Testis (tissue), 2 donors: ENCODE data around the gene CTRB1.
"Not testable (repeated sequence)": the region's sequence is repeated elsewhere in the genome, so short reads cannot be mapped to it uniquely, and the experiment has no call there.

Experiments used
- POLR2A ChIP-seq: fragments of 450-650 bp; IDR thresholded peaks from one replicate; pipeline ENCODE4 v1.6.1; 2017; ENCODE audit warnings: antibody characterized with exemption, mild to moderate bottlenecking, moderate library complexity
- TF ChIP-seq, protein P1 (sequence below), 3 experiments: fragments of 450-650 bp in 2 of 3; fragments of 200-600 bp in 1 of 3; sonication (generic) in 1 of 3; IDR thresholded peaks; one replicate each; pipeline ENCODE4 v1.5.1; 2016 to 2019; ENCODE audit warnings: antibody characterized with exemption in 3 of 3, mild to moderate bottlenecking in 2 of 3, moderate library complexity in 1 of 3

DNA sequence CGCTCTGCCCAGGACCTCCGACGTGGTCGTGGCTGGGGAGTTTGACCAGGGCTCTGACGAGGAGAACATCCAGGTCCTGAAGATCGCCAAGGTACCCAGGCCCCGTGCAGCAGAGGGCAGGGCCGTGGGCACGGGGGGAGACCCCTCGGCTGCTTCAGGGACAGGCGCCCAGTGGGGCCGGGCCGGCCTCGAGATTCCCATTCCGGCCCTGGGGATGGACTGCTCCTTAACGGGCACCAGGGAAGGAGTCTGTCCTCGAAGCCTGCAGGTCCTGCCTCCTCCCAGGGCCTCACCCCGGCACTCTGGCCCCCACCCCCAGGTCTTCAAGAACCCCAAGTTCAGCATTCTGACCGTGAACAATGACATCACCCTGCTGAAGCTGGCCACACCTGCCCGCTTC lies 4.3 kb downstream of the CTRB1 start:
- TF ChIP-seq, protein P1, sequence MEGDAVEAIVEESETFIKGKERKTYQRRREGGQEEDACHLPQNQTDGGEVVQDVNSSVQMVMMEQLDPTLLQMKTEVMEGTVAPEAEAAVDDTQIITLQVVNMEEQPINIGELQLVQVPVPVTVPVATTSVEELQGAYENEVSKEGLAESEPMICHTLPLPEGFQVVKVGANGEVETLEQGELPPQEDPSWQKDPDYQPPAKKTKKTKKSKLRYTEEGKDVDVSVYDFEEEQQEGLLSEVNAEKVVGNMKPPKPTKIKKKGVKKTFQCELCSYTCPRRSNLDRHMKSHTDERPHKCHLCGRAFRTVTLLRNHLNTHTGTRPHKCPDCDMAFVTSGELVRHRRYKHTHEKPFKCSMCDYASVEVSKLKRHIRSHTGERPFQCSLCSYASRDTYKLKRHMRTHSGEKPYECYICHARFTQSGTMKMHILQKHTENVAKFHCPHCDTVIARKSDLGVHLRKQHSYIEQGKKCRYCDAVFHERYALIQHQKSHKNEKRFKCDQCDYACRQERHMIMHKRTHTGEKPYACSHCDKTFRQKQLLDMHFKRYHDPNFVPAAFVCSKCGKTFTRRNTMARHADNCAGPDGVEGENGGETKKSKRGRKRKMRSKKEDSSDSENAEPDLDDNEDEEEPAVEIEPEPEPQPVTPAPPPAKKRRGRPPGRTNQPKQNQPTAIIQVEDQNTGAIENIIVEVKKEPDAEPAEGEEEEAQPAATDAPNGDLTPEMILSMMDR (IDR thresholded peaks at IDR 0.05) = not testable (repeated sequence)
- TF ChIP-seq POLR2A = not testable (repeated sequence)
